DOHH2 (cell line): ENCODE data around the gene RNF181.

Experiments
- EZH2phosphoT487 ChIP-seq: fragments of 200-600 bp; sonication (generic); IDR thresholded peaks from 2 replicates; pipeline ENCODE4 v1.6.1; 2017; ENCODE audit warnings: borderline replicate concordance, mild to moderate bottlenecking, antibody characterized with exemption, low read length, moderate library complexity, mixed read lengths
- TF ChIP-seq, protein P1 (sequence below): fragments of 200-600 bp; sonication (generic); IDR thresholded peaks from one replicate; pipeline ENCODE4 v1.5.1; 2014; ENCODE audit warnings: antibody characterized with exemption, mild to moderate bottlenecking, low read depth, low read length; ENCODE audit not compliant: poor library complexity, severe bottlenecking

GRCh38 chr2:85582492-85582891 lies 13.1 kb upstream of the RNF181 start:
- no peak for TF ChIP-seq EZH2phosphoT487
- TF ChIP-seq, protein P1, sequence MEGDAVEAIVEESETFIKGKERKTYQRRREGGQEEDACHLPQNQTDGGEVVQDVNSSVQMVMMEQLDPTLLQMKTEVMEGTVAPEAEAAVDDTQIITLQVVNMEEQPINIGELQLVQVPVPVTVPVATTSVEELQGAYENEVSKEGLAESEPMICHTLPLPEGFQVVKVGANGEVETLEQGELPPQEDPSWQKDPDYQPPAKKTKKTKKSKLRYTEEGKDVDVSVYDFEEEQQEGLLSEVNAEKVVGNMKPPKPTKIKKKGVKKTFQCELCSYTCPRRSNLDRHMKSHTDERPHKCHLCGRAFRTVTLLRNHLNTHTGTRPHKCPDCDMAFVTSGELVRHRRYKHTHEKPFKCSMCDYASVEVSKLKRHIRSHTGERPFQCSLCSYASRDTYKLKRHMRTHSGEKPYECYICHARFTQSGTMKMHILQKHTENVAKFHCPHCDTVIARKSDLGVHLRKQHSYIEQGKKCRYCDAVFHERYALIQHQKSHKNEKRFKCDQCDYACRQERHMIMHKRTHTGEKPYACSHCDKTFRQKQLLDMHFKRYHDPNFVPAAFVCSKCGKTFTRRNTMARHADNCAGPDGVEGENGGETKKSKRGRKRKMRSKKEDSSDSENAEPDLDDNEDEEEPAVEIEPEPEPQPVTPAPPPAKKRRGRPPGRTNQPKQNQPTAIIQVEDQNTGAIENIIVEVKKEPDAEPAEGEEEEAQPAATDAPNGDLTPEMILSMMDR, result no peak
